ENCODE data around the gene GGA1. TPM values are rescaled to one million over a fixed set of nuclear protein-coding genes. Genes with fewer than 3 reads are reported as not detected.

The GGA1 gene
- total and polyA plus RNA-seq, 2 donors (not counting 1 experiment from before 2014, with no cell fraction given): 18.0 to 27.9 TPM

GRCh38 chr22:37566903-37567798 is 41.5 kb upstream of the GGA1 start:
- peak; percentile 76 to 81 for TF ChIP-seq CTCF (conservative IDR thresholded peaks at IDR 0.05 in 1 of 2, IDR thresholded peaks at IDR 0.05 in 1 of 2; ENCODE audit: low read depth in 1 of 2, low read length in 2 of 2)
- no peak for TF ChIP-seq EZH2 (IDR thresholded peaks at IDR 0.05; ENCODE audit: low read length, missing control alignments)
- Histone ChIP-seq H3K36me3 (ENCODE audit: control insufficient read depth, insufficient read depth, low read length) (peaks cover 26% of the 10 kb centered on the region), H3K9ac (ENCODE audit: insufficient read depth, low read length) (no peak overlapping the region), H2AFZ (ENCODE audit: low read length) (no peak overlapping the region), H3K4me2 (ENCODE audit: extremely low read depth, insufficient read depth, low read length) (no peak overlapping the region), H3K9me3 (ENCODE audit: control insufficient read depth, insufficient read depth, low read depth, low read length) (no peaks in the 10 kb centered on the region), H3K79me2 (ENCODE audit: control insufficient read depth, insufficient read depth, low read length) (peaks cover 51% of the 10 kb centered on the region), H4K20me1 (ENCODE audit: control insufficient read depth, extremely low read depth, insufficient read depth, low read length) (peaks cover 4% of the 10 kb centered on the region), H3K4me3 (replicated peaks in 1 of 4; ENCODE audit: control extremely low read depth in 1 of 4, insufficient read depth in 1 of 4, low read depth in 3 of 4, low read length in 4 of 4) (no peak overlapping the region), H3K27ac (ENCODE audit: insufficient read depth, low read length) (no peak overlapping the region), H3K4me1 (ENCODE audit: control insufficient read depth, extremely low read depth, insufficient read depth, low read length) (peaks cover 25% of the 10 kb centered on the region), H3K27me3 (ENCODE audit: control insufficient read depth, insufficient read depth, low read length) (no peaks in the 10 kb centered on the region)
- peak; percentile 57 to 63 for DNase-seq (ENCODE audit: low read depth in 2 of 2)

- Histone ChIP-seq H3K79me2 (ENCODE audit: control insufficient read depth, insufficient read depth, low read length) (peaks cover 43% of the 10 kb centered on the region), H3K9ac (ENCODE audit: insufficient read depth, low read length) (no peak overlapping the region), H2AFZ (ENCODE audit: low read length) (no peak overlapping the region), H3K27me3 (ENCODE audit: control insufficient read depth, insufficient read depth, low read length) (no peaks in the 10 kb centered on the region), H3K4me2 (ENCODE audit: extremely low read depth, insufficient read depth, low read length) (no peak overlapping the region), H3K9me3 (ENCODE audit: control insufficient read depth, insufficient read depth, low read depth, low read length) (no peaks in the 10 kb centered on the region), H3K36me3 (ENCODE audit: control insufficient read depth, insufficient read depth, low read length) (peaks cover 26% of the 10 kb centered on the region), H3K4me3 (replicated peaks in 1 of 4; ENCODE audit: control extremely low read depth in 1 of 4, insufficient read depth in 1 of 4, low read depth in 3 of 4, low read length in 4 of 4) (no peak overlapping the region), H3K27ac (ENCODE audit: insufficient read depth, low read length) (no peak overlapping the region), H3K4me1 (ENCODE audit: control insufficient read depth, extremely low read depth, insufficient read depth, low read length) (peaks cover 16% of the 10 kb centered on the region), H4K20me1 (ENCODE audit: control insufficient read depth, extremely low read depth, insufficient read depth, low read length) (peaks cover 4% of the 10 kb centered on the region)
- no peak for TF ChIP-seq EZH2 (IDR thresholded peaks at IDR 0.05; ENCODE audit: low read length, missing control alignments)
- TF ChIP-seq CTCF (conservative IDR thresholded peaks at IDR 0.05 in 1 of 2, IDR thresholded peaks at IDR 0.05 in 1 of 2; ENCODE audit: low read depth in 1 of 2, low read length in 2 of 2): no peak
- DNase-seq (ENCODE audit: low read depth in 2 of 2): no peak
Observed at GRCh38 chr22:37568012-37568411, 40.6 kb upstream of the GGA1 start.

- Histone ChIP-seq H2AFZ (ENCODE audit: low read length) (no peak overlapping the region), H3K9me3 (ENCODE audit: control insufficient read depth, insufficient read depth, low read depth, low read length) (no peaks in the 10 kb centered on the region), H4K20me1 (ENCODE audit: control insufficient read depth, extremely low read depth, insufficient read depth, low read length) (peaks cover 4% of the 10 kb centered on the region), H3K36me3 (ENCODE audit: control insufficient read depth, insufficient read depth, low read length) (peaks cover 26% of the 10 kb centered on the region), H3K9ac (ENCODE audit: insufficient read depth, low read length) (no peak overlapping the region), H3K79me2 (ENCODE audit: control insufficient read depth, insufficient read depth, low read length) (peaks cover 40% of the 10 kb centered on the region), H3K27me3 (ENCODE audit: control insufficient read depth, insufficient read depth, low read length) (no peaks in the 10 kb centered on the region), H3K4me3 (replicated peaks in 1 of 4; ENCODE audit: control extremely low read depth in 1 of 4, insufficient read depth in 1 of 4, low read depth in 3 of 4, low read length in 4 of 4) (no peak overlapping the region), H3K4me1 (ENCODE audit: control insufficient read depth, extremely low read depth, insufficient read depth, low read length) (peaks cover 14% of the 10 kb centered on the region), H3K4me2 (ENCODE audit: extremely low read depth, insufficient read depth, low read length) (no peak overlapping the region), H3K27ac (ENCODE audit: insufficient read depth, low read length) (no peak overlapping the region)
- no peak for TF ChIP-seq EZH2 (IDR thresholded peaks at IDR 0.05; ENCODE audit: low read length, missing control alignments)
- TF ChIP-seq CTCF (conservative IDR thresholded peaks at IDR 0.05 in 1 of 2, IDR thresholded peaks at IDR 0.05 in 1 of 2; ENCODE audit: low read depth in 1 of 2, low read length in 2 of 2): no peak
- DNase-seq (ENCODE audit: low read depth in 2 of 2): no peak
Observed at GRCh38 chr22:37568448-37569008, 40.1 kb upstream of the GGA1 start.
